Mucosa of descending colon (tissue), 3 donors: Measurements from ENCODE around the gene TEX264. TPM values are rescaled to one million over a fixed set of nuclear protein-coding genes. Genes with fewer than 3 reads are reported as not detected.

ENCODE experiments used
- ATAC-seq: fragments of 200-7000 bp; cut with Tn5 transposase; one replicate; pipeline ENCODE4 v1.9.1; 2020; ENCODE audit warnings: mild to moderate bottlenecking, moderate library complexity
- DNase-seq, 3 donors: peaks; one replicate each; pipeline ENCODE4 v3.0.0-alpha.2; 2020
- H3K36me3 ChIP-seq: fragments of 200-600 bp; one replicate; pipeline ENCODE4 v1.8.0; 2021; ENCODE audit warnings: low read depth, mild to moderate bottlenecking
- H3K4me1 ChIP-seq: fragments of 200-600 bp; one replicate; pipeline ENCODE4 v1.8.0; 2021; ENCODE audit warnings: low read depth, mild to moderate bottlenecking
- H3K4me3 ChIP-seq: fragments of 200-600 bp; one replicate; pipeline ENCODE4 v1.8.0; 2021; ENCODE audit warnings: mild to moderate bottlenecking
- H3K9me3 ChIP-seq: fragments of 200-600 bp; one replicate; pipeline ENCODE4 v1.8.0; 2021; ENCODE audit warnings: mild to moderate bottlenecking
- CTCF ChIP-seq: fragments of 200-600 bp; IDR thresholded peaks from one replicate; pipeline ENCODE4 v1.8.0; 2022; ENCODE audit warnings: antibody characterized with exemption, mild to moderate bottlenecking
- intact Hi-C, 2 donors: fragments of 100-400 bp; cut with DNase I in 1 of 2; cut with micrococcal nuclease in 1 of 2; formaldehyde crosslinking; loops; one replicate each; pipeline versions ENCODE4 v1.11.0 to v1.11.1; 2022; cut with DNase I, micrococcal nuclease
- long read RNA-seq, 2 donors: library from polyadenylated mRNA; unstranded; transcript quantifications; one replicate each; pipeline ENCODE4 v2.0.0, GENCODE V29; 2019 to 2021
- total RNA-seq, 3 donors: library from RNA; stranded (reverse); fragmentation: NEBNext Ultra II Directional in 2 of 3; extraction: Animal tissue kit (Norgen Biotek cat#: 25700) in 2 of 3; gene quantifications; one replicate each; pipeline versions ENCODE4 v1.2.1 to v1.2.4, GENCODE V29; 2021 to 2023
- donor health status: DM: no; HTN: no; CAD: no; lungs with moderate emphysema.
- donor health status: DM: no; HTN: no; CAD: no.
- donor health status: DM: no; HTN: yes; CAD: no.

The TEX264 gene
- 10 to 100 TPM; 53.2 to 73.6 (median 59.1) TPM for total RNA-seq
- long read RNA-seq, donor 1, transcript TEX264-201 (5 exons, 1,340 nt) = major isoform, 80 of 107 reads
- long read RNA-seq, donor 1, transcript TEX264-215 (6 exons, 1,488 nt) = minor isoform, 7 of 107 reads
- long read RNA-seq, donor 1, partial matches to known transcripts = 1 of 107 reads
- long read RNA-seq, donor 1, other reads (novel, unspliced or antisense) = 12 of 107 reads
- long read RNA-seq, donor 2, transcript TEX264-213 (4 exons, 800 nt) = minor isoform, 6 of 126 reads
- long read RNA-seq, donor 2, transcript TEX264-201 (5 exons, 1,340 nt) = major isoform, 86 of 126 reads
- long read RNA-seq, donor 2, transcript TEX264-209 (6 exons, 1,448 nt) = minor isoform, 5 of 126 reads
- long read RNA-seq, donor 2, partial matches to known transcripts = 11 of 126 reads
- long read RNA-seq, donor 2, other reads (novel, unspliced or antisense) = 12 of 126 reads

- Histone ChIP-seq H3K9me3 (no peaks in the 10 kb centered on the region), H3K4me3 (peak within 1 kb of the TSS; percentile 57), H3K4me1 (peaks cover 29% of the 10 kb centered on the region), H3K36me3 (no peaks in the 10 kb centered on the region)
- intact Hi-C loops = no loop called here
- TF ChIP-seq CTCF = no peak
- DNase-seq = peak; percentile 93 to 96 (median 95)
- ATAC-seq = peak; percentile 89
Measured at GRCh38 chr3:51670823-51671733, at the start of gene TEX264. Gene TEX264, plus strand, starts transcription at chr3:51671252. Its CDS starts 3,053 bp downstream, at chr3:51674305.

GRCh38 chr3:51622413-51622812 is 48.6 kb upstream of the TEX264 start:
- intact Hi-C loops = no loop called here
- TF ChIP-seq CTCF = no peak
- no peak overlapping the region for H3K4me3 ChIP-seq
- DNase-seq (no peak), ATAC-seq (no peak)
- no peaks in the 10 kb centered on the region for H3K4me1 ChIP-seq
- H3K9me3 ChIP-seq = no peaks in the 10 kb centered on the region
- no peaks in the 10 kb centered on the region for H3K36me3 ChIP-seq

GRCh38 chr3:51622868-51623267 is 48.2 kb upstream of the TEX264 start:
- ATAC-seq (peak; percentile 24), DNase-seq (no peak)
- Histone ChIP-seq H3K9me3 (no peaks in the 10 kb centered on the region), H3K4me3 (no peak overlapping the region), H3K4me1 (no peaks in the 10 kb centered on the region), H3K36me3 (no peaks in the 10 kb centered on the region)
- no peak for TF ChIP-seq CTCF
- intact Hi-C loops = no loop called here

- H3K4me1 ChIP-seq = no peaks in the 10 kb centered on the region
- no peaks in the 10 kb centered on the region for H3K9me3 ChIP-seq
- DNase-seq (no peak), ATAC-seq (no peak)
- no peak for TF ChIP-seq CTCF
- peaks cover 3% of the 10 kb centered on the region for H3K36me3 ChIP-seq
- intact Hi-C loops = no loop called here
- no peak overlapping the region for H3K4me3 ChIP-seq
Measured at GRCh38 chr3:51630513-51630912, 40.5 kb upstream of the TEX264 start.

- H3K4me1 ChIP-seq = no peaks in the 10 kb centered on the region
- no peak for ATAC-seq
- H3K36me3 ChIP-seq = peaks cover 7% of the 10 kb centered on the region
- intact Hi-C loops = no loop called here
- no peak for TF ChIP-seq CTCF
- DNase-seq = no peak
- no peak overlapping the region for H3K4me3 ChIP-seq
- H3K9me3 ChIP-seq = no peaks in the 10 kb centered on the region
Measured at GRCh38 chr3:51637144-51637940, 33.7 kb upstream of the TEX264 start.
